Measurements from ENCODE around the gene ZNF469.
"Not testable (repeated sequence)": the region's sequence is repeated elsewhere in the genome, so short reads cannot be mapped to it uniquely, and the experiment has no call there.

ZNF469 gene

GRCh38 chr16:88356124-88356726, 26.5 kb upstream of the ZNF469 start:
- no peak for DNase-seq (ENCODE audit: low read depth)
- no peak for TF ChIP-seq CTCF (IDR thresholded peaks at IDR 0.05; ENCODE audit: insufficient read depth, low read depth, low read length, missing control alignments)
- no peak overlapping the region for H3K4me3 ChIP-seq (ENCODE audit: low read depth, low read length)

- no peak for TF ChIP-seq CTCF (IDR thresholded peaks at IDR 0.05; ENCODE audit: insufficient read depth, low read depth, low read length, missing control alignments)
Observed at GRCh38 chr16:88356727-88357199, 26.0 kb upstream of the ZNF469 start.

GRCh38 chr16:88357317-88358022, 25.3 kb upstream of the ZNF469 start:
- no peak for DNase-seq (ENCODE audit: low read depth)
- TF ChIP-seq CTCF (IDR thresholded peaks at IDR 0.05; ENCODE audit: insufficient read depth, low read depth, low read length, missing control alignments), result no peak
- H3K4me3 ChIP-seq (ENCODE audit: low read depth, low read length), result no peak overlapping the region

More at GRCh38 chr16:88356727-88357199, 26.0 kb upstream of the ZNF469 start:
- H3K4me3 ChIP-seq (ENCODE audit: low read depth, low read length), result no peak overlapping the region
- DNase-seq (ENCODE audit: low read depth), result no peak

GRCh38 chr16:88358023-88358420, 24.7 kb upstream of the ZNF469 start:
- H3K4me3 ChIP-seq (ENCODE audit: low read depth, low read length), result no peak overlapping the region
- DNase-seq (ENCODE audit: low read depth), result no peak
- TF ChIP-seq CTCF (IDR thresholded peaks at IDR 0.05; ENCODE audit: insufficient read depth, low read depth, low read length, missing control alignments), result no peak

GRCh38 chr16:88359008-88359407, 23.8 kb upstream of the ZNF469 start:
- DNase-seq (ENCODE audit: low read depth), result no peak
- no peak for TF ChIP-seq CTCF (IDR thresholded peaks at IDR 0.05; ENCODE audit: insufficient read depth, low read depth, low read length, missing control alignments)
- H3K4me3 ChIP-seq (ENCODE audit: low read depth, low read length), result no peak overlapping the region

GRCh38 chr16:88360401-88360800, 22.4 kb upstream of the ZNF469 start:
- not testable (repeated sequence) for H3K4me3 ChIP-seq (ENCODE audit: low read depth, low read length); DNase-seq (ENCODE audit: low read depth)

GRCh38 chr16:88360999-88361398, 21.8 kb upstream of the ZNF469 start:
- no peak for TF ChIP-seq CTCF (IDR thresholded peaks at IDR 0.05; ENCODE audit: insufficient read depth, low read depth, low read length, missing control alignments)
- no peak overlapping the region for H3K4me3 ChIP-seq (ENCODE audit: low read depth, low read length)

More at GRCh38 chr16:88360999-88361398, 21.8 kb upstream of the ZNF469 start:
- no peak for DNase-seq (ENCODE audit: low read depth)
